ENCODE measurements around the gene PTPRM.

Gene PTPRM

DNA sequence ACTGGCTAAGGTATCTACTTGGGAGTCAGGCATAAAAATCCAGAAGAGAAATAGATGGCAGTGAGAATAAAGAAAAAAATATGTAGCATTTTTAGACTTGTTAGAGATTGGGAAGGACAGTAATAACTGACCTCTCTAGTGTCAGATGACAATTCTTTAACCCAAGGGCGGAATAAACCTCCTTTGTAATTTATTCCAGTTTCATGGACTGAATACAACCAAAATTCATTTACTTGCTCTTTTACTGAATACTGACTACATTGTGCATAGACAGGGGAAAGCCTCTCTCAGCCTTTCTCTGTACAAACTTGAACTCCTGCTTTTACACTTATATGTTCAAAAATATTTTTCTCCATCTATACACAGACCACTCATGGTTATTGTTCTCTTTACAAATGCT is 566.8 kb downstream of the PTPRM start:
- no peak for DNase-seq

DNA sequence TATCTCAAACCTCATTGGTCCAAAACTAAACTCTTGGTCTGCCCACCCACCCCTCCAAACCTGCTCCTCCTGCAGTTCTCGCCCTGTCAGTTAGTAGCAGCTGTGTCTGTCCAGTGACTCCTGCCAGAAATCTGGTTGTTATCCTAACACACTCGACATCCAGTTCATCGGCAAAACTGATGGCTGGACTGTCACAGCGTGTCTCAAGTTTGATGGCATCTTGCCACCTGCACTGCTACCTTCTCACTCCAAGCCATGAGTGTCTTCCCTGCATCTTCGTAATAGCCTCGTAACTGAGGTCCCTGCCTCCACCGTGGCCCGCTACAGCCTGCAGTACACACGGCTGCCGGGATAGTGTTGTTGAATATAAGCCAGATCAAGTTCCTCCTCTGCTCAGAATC is 572.0 kb downstream of the PTPRM start:
- DNase-seq = no peak

DNA sequence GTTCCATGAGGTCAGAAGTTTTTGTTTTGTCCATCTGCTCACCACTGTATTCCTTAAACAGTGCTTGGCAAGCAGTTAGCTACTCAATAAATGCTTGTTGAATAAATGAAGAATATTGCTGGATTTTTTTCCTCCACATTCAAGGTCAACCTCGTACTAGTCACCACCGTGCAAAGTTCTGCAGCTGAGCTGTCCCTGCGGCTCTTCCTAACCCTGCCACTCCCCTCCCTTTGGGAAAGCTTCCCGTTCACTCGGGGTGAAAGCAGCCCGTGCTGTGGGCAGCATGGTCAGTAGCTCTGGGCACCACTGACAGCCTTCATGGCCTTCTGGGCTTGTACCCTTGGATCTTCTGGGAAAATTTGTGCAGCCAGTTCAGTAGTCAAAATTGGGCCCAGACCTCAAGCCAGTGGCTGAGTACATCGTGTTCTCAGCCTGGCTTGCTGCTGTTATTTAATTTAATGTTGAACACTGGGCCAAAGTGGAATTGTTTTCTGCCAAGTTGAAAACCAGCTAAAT is 572.8 kb downstream of the PTPRM start:
- no peak for DNase-seq

DNA sequence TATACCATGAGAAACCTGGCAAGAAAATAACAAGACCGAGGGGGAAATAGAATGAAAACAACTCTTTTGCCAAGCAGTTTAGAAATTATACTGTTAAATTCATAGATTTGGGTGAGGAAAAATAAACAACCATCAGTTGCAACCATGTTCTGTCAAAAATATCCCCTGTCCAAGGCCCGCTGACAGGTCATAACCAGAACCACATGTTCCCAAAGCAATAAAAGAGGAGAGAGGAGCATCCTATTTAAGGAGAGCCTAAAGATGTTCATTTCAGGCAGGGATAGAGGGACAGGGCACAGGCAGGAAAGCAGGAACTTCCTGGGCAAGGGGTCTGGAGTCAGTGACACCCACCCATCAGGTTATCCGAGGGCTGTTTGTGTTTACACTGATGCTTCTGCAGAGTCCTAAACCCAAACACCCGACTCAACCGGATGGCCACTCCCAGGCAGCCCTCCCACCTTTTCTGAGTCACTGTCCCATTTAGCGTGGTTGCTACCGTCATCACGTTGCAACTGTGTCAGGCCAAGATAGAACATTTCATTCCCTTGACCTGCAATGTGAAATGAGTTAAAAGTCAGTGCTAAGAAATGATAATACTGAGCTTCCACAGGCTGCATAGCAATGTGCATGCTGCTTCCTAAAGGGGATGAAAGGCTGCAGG is 573.9 kb downstream of the PTPRM start:
- DNase-seq = no peak

DNA sequence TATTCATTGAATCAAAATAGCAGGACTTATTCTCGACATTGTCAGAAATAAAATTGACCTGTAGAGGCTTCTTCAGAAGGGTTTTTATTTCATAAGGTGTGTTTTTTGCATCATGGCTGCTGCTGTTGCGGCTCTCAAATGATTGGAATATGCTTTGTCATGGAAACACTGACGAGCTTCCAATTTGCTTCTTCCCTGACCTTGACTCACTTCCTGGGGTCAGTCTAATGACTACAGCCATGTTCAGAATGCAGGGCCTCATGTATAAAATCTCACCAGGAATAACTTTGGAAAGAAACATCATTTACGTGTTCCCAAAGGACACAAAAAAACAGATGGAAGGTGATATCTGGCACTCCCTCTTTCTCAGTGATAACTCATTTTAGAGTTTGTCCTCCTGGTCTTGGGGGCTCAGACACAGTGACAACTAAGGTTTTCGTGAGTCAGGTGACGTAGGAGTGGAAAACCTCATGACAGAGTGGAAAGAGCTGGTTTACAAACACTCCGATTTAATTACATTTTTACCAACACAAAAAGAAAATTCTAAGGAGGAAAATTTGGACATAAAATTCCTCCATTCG is 575.1 kb downstream of the PTPRM start:
- no peak for DNase-seq

DNA sequence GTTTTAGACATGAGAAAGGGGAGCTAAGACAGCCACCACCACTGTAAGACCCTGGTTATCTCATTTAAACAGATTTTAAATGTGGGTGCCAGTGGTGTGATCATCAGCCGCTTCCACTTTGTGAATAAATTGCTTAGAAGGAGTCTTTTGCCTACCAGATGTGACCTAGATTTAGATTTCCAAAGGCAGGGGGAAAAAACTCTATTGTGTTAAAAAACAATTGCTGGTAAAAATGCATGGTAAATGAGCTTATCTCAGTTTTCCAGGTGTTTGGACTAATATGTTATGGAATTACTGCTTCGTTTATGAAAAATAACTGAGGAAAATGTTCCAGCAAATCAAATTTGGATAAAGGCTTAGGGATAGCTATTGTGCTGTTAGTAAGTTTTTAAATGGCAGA is 575.8 kb downstream of the PTPRM start:
- no peak for DNase-seq

DNA sequence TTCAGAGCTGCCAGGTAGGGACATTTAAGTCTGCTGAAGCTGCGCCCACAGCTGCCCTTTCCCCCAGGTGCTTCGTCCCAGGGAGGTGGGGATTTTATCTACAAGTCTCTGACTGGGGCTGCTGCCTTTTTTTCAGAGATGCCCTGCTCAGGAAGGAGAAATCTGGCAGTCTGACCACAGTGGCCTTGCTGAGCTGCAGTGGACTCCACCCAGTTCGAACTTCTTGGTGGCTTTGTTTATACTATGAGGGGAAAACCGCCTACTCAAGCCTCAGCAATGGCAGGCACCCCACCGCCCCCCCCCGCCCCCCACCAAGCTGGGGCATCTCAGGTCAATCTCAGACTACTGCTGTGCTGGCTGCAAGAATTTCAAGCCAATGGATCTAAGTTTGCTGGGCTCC is 584.1 kb downstream of the PTPRM start:
- no peak for DNase-seq

DNA sequence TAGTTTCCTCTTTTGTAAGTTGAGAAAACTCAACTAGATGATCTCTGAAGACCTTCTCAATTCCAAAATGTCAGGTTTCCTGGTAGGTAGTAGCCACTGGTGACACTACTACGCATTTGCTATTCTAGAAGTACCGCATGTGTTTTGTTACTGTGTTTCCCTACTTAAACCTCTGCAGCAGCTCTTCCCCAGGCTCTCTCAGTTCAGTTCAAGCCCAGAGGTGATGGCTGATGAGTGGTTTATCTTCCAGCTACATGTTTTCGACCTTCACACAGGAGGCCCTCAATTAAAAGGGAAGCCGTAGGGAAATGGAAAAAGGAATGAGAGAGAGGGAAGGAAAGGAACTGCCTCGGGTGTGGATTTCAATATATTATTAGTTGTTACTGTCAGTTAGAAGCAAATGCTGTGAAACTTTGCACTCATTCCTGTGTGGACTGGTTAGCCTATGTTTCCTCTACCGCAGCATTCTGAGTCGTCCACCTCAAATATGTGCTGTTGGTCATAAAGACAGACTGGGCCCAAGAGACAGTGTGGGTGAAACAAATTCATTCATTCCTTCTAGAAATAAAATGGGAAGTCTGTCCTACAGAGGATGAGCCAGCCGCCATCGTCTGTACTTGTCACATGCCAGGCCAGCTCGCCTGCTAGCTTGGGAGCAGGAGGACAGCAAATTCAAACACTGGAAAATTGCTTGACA is 586.9 kb downstream of the PTPRM start:
- no peak for DNase-seq

DNA sequence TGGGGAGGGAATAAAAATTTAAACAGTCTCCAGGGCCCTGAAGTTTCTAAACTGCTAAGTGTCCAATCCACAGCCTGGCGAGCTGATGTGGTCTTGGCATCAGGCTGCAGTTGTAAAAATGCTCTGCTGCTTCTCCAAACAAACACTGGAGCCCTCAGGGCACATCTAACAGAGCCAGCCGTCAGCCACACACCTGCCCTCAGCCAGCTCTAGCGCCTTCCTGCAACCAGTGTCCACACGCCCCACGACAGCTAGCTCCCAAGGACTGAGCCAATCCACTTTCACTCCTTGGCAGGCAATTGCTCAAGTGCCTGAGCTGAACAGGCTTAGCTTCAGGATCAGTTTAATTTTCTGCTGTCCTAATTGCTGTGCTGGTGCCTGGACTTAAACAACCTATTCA is 595.7 kb downstream of the PTPRM start:
- no peak for DNase-seq

DNA sequence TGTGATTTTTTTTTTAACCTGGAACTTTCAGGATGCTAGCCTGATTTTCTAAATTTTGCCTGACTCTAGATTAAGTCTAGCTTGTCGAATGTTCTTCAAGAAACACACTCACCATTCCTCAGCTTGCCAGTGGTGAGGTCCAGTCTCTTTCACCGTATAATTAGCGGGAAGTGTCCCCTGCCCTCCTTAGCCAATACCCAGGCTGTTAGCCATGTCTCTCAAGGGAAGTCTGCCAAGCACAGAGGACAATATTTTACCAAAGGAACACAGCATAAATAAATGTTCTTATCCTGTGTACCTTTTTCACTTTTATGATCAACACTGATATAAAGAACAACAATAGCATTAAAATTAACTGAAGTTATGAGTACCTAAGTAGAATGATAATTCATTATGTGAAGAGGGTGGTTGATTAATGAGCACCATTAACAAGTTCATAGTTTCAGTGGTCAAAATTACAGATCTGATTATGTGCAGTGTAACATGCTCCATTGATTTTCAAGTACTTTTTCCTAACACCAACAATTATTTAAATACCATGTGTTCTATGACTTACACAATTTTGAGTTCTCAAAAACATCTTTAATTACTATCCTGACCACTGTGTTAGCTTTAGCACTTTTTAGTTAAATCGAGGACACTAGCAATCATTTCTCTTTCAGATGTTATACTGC is 596.3 kb downstream of the PTPRM start:
- DNase-seq = no peak

DNA sequence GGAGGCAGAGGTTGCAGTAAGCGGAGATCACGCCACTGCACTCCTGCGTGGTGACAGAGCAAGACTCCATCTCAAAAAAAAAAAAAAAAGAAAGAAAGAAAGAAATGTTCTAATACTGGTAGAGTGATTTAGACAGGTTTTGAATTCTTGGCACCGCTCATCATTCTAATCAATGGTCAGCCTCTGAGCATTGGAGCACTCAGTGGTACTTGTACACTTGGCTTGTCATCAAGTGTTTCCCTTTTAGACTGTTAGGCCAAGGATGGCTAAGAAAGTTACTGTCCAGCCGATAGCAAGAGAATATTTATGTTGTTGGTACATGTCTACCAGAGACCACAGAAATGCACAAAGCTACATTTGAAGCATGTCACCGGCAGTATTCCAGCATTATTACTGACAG is 598.0 kb downstream of the PTPRM start:
- no peak for DNase-seq

DNA sequence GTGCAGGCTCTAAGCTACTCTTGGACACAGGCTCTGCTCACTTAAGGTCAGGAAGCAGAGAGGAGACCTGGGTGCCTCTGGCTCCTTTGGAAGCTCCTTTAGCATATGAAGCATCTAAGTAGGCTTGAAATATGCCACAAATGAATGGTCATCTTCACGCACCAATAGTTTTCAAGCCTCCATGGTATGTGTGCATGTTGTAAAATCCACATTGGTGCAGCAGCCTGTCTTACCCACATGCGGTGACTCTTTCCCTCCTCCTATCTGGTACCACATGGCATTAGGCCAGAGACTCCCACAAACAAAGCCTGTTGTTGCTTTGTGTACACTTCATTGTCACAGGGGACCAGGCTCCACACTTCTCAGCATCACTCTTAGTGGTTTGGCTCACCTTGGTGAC is 599.9 kb downstream of the PTPRM start:
- DNase-seq = no peak

DNA sequence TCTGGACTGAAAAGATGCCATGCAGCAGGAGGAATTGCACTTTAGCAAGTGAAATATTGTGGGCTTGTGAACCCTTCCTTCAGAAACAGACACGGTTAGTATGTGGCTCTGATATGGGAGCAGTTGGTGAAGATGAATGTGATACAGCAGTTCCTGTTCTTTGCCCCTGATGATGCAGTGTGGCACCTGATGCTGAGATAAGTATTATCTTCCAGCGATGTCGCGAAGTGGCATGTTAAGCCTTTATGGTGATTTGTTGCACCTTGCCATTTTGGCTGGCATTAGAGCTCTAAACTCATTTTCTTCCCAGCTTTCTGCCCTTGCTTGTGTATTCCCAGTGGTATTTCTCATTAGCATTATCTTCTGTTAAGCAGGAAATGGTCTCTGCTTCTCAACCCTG is 600.6 kb downstream of the PTPRM start:
- DNase-seq = no peak

DNA sequence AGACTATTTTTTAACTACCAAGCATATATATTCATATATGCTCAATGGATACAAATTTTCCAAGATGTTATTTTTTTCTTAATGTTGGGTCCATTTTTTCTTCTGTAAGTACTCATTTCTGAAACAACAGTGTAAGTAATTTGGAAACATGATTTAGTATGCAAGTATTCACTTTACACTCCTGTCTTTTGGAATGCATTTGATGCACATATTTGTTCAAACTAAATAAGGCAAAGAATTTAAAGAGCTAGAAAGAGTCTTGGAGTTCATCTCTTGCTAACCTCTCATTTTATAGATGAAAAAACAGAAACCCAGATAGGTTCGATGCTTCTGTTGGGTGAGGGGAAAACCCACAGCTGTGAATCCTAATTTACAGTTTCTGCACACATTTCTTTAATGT is 602.6 kb downstream of the PTPRM start:
- DNase-seq = no peak

DNA sequence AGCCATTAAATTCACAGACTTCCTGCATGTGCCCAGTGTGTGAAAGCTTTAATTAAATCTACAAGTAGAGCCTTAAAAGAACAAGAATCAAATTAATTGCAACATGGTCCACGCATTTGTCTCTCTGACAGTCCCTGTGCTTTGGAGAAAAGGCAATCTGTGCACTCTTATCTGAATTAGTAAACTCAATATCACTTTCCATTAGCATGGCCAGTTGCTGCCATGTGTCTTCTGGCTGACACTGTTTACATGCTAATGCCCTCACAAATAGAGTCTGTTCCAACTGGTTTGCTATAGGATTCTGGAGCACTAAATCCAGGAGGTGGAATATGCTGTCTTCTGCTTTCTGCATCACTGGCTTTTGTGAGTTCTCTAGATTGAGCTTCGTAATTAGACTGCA is 607.7 kb downstream of the PTPRM start:
- DNase-seq = no peak

DNA sequence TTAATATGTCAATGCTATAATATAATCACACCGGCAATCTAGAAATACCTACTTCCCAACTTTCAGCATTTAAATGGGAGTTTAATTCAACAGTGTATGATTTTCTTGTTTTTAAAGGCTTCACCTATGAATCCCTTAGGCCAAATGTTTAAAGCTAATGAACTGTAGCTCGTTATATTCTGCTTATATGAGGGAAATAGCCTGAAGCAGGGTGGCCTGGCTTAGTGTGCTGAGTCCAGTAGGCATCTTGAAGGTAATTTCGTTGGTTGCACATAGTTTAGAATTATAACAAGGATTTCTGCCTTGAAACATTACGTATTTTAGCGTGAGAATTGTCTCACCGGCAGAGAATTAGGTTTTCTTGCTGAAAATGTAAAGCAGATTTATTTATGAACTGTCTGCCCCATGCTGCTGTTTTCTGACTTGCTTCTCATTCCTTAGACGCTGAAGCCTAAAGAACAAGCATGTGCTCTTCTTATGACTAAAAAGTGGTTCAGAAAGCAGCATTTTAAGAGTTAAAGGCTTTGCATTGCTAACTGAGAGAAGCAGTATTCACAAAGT is 608.5 kb downstream of the PTPRM start:
- DNase-seq = no peak

DNA sequence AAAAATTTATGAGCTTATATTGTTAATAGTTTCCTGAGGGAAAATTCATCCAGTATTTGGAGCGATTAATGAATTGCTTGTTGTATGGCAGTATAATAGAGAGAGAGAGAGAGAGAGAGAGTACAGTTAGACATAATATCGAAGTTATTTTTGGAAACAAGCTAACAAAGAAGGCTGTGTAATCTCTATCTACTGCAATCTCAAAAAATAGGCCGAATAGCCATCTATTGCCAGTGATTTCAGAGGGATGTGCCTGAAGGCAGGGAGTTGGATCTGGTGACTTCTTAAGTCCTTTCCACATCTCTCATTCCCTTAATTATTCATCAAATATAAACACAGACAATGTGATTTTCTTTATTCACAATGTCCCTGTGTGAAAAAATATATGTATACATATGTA is 609.0 kb downstream of the PTPRM start:
- DNase-seq = no peak

DNA sequence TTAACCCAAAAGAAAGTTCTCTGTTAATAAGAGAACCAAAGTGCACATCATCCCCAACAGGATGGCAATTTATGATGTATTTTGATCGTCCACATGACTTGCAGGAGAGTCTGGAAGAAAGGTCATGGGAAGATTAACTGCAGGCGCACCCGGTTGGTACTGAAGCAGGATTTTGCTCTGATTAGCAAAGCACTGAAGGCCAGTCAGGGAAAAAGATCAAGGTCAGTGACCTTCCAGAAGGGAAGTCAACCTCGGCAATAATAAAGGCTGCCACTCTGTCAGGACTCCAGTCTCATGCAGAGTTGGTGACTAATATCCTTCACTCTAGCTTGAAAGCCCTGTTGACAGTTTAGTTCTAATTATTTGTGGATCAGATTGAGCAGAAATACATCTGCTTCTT is 609.4 kb downstream of the PTPRM start:
- no peak for DNase-seq

DNA sequence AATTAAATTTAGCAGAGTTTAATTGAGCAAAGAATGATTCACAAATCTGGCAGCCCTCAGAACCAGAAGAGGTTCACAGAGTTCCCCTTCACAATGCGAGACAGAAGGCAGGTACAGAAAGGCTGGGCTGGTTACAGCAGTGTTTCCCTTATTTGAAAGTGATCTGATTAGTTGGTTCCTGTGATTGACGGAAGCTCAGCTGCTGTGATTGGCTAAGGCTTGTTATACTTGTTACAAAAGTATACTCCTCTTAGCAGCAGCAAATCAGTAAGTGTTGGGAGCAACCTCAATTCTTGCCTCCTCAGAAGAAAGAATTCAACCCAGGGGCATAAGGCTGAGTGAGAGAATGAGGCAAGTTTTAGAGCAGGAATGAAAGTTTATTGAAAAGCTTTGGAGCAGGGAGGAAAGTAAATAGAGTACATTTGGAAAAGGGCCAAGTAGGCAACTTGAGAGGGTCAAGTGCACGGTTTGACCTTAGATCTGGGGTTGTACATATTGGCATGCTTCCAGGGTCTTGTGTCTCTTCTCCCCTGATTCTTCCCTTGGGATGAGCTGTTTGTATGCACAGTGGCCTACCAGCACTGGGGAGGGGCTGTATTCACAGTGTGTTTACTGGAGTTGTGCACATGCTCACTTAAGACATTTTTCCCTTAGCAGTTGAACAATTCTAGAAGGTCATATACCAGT is 610.4 kb downstream of the PTPRM start:
- no peak for DNase-seq

DNA sequence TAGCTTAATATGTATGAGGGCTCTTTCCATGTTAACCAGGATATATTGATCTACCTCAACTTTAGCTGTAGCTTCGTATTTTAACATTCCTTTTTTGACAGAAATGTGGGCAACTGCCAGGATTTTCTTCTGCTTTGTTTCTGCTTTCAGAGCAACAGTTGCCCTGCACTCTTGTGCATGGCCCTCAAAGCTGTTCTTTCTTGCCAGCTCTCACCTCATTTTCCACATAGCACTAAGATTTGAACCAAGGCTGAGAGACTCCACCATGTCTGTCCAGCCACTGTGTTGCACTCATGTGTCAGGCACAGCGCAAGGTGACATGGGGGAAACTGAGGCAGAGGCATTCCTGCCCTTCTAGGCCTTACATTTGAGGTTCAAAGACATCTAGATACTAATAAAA is 619.3 kb downstream of the PTPRM start:
- DNase-seq = no peak

DNA sequence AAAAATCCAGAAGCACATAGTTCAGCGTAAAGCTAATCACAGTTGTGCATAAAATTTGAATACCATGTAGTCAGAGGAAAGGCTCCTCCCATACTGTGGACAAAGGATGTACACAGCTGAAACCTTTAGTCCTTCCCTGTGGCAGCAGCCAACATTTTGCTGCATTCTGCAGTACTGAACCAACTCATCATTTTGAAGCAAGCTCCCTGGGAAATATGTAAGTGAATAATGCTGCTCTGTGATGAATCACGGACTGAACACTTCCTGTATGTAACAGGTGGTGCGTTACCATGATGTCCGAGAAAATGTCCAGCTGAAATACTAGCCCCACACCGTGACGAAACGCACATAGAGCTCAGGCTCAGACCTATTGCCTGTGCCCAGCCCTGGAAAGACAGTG is 621.1 kb downstream of the PTPRM start:
- no peak for DNase-seq

DNA sequence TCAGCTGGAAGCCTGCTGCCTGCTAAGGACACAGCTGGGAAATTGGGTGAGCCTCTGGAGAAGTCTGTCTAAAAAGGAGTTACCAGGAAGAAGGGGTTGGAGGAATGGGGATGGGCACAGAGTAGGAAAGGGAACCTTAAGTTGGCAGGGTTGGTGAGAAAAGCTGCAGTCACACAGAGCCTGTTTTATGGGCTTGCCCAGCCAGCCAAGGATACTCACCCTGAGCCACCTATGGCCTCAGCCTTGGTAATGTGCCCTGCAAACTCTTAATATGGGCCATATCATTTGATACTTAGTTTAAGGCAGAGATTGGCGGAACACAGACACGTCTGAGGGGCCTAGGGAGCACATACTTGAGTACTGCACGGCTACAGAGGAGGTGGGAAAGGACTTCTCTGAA is 623.9 kb downstream of the PTPRM start:
- no peak for DNase-seq

DNA sequence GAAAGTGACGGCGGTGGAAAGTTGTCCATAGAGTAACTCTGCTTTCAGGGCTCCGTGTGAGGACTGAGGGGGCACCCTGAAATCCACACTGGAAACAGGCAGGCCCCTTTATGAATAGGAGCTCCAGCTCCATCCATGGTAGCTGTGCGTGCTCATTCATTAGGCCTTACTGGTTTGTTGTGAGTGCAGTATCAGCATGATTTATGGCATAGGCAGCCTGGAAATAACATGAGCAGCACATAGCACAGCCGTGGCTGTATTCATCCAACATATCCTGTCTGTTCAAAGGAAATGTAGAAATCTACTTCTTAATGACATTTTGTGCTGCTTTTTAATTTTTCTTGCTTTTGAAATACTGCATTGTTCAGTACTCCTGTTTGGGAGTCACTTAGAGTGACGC is 627.3 kb downstream of the PTPRM start:
- no peak for DNase-seq

All from CD4-positive, alpha-beta T cell treated with Interleukin-10 for 1 hour (primary cell).